ENCODE data around the gene PAM. TPM values are rescaled to one million over a fixed set of nuclear protein-coding genes. Genes with fewer than 3 reads are reported as not detected.

PAM gene
- total and polyA plus RNA-seq, 11 donors, result 569 to 1,548 (median 1,087) TPM

- DNase-seq, result no peak
- Histone ChIP-seq H3K27ac (no peak overlapping the region), H3K9me3 (no peaks in the 10 kb centered on the region), H3K4me1 (no peaks in the 10 kb centered on the region), H3K27me3 (no peaks in the 10 kb centered on the region), H3K36me3 (no peaks in the 10 kb centered on the region), H3K4me3 (no peak overlapping the region)
- TF ChIP-seq POLR2A (IDR thresholded peaks at IDR 0.05) (no peak), CTCF (IDR thresholded peaks at IDR 0.05) (no peak)
- ATAC-seq, result no peak
- 40 to 54% (median 50%) methylated on average over 1 of the region's 1 CpG for WGBS, 4 donors
- intact Hi-C loops (cut with DNase I), result no loop called here
Measured at GRCh38 chr5:102719886-102720285, 35.2 kb upstream of the PAM start.

GRCh38 chr5:102720969-102721368 is 34.1 kb upstream of the PAM start:
- H3K4me3 ChIP-seq, result no peak overlapping the region
- no peak overlapping the region for H3K27ac ChIP-seq

GRCh38 chr5:102722931-102723330 is 32.2 kb upstream of the PAM start:
- intact Hi-C loops (cut with DNase I), result no loop called here
- no peak for ATAC-seq
- WGBS, 4 donors, result 79 to 84% (median 79%) methylated on average over 4 of the region's 4 CpGs

More at GRCh38 chr5:102720969-102721368, 34.1 kb upstream of the PAM start:
- intact Hi-C loops (cut with DNase I), result no loop called here
- H3K27me3 ChIP-seq, result no peaks in the 10 kb centered on the region
- H3K36me3 ChIP-seq, result no peaks in the 10 kb centered on the region
- DNase-seq, result no peak
- TF ChIP-seq POLR2A (IDR thresholded peaks at IDR 0.05) (no peak), CTCF (IDR thresholded peaks at IDR 0.05) (no peak)
- ATAC-seq, result no peak
- WGBS, 4 donors, result 87 to 95% (median 89%) methylated on average over 1 of the region's 1 CpG
- H3K9me3 ChIP-seq, result no peaks in the 10 kb centered on the region
- H3K4me1 ChIP-seq, result no peaks in the 10 kb centered on the region

GRCh38 chr5:102731693-102732092 is 23.4 kb upstream of the PAM start:
- Histone ChIP-seq H3K4me1 (no peaks in the 10 kb centered on the region), H3K27ac (no peak overlapping the region), H3K9me3 (peaks cover 0 to 5% (median 0%) of the 10 kb centered on the region in 12 donors), H3K36me3 (no peaks in the 10 kb centered on the region), H3K27me3 (no peaks in the 10 kb centered on the region), H3K4me3 (no peak overlapping the region)
- ATAC-seq (no peak), DNase-seq (no peak)
- intact Hi-C loops (cut with DNase I), result no loop called here
- TF ChIP-seq POLR2A (IDR thresholded peaks at IDR 0.05) (no peak), CTCF (IDR thresholded peaks at IDR 0.05) (peak in 1 of 12 donors; percentile 9)
- 55 to 77% (median 65%) methylated on average over 1 of the region's 1 CpG for WGBS, 4 donors

More at GRCh38 chr5:102722931-102723330, 32.2 kb upstream of the PAM start:
- no peak for DNase-seq
- no peak overlapping the region for H3K27ac ChIP-seq
- peaks cover 0 to under 1% (median 0%) of the 10 kb centered on the region in 12 donors for H3K9me3 ChIP-seq
- no peaks in the 10 kb centered on the region for H3K4me1 ChIP-seq
- no peak overlapping the region for H3K4me3 ChIP-seq
- H3K27me3 ChIP-seq, result no peaks in the 10 kb centered on the region
- TF ChIP-seq POLR2A (IDR thresholded peaks at IDR 0.05) (no peak), CTCF (IDR thresholded peaks at IDR 0.05) (no peak)
- H3K36me3 ChIP-seq, result no peaks in the 10 kb centered on the region

Data from heart left ventricle (tissue), 16 donors.